ENCODE results near the gene SLC28A3.
A peak's percentile ranks its signal among the peaks of the same experiment; 100 is the strongest.
"Not testable (repeated sequence)": the region's sequence is repeated elsewhere in the genome, so short reads cannot be mapped to it uniquely, and the experiment has no call there.

SLC28A3 gene, protein sequence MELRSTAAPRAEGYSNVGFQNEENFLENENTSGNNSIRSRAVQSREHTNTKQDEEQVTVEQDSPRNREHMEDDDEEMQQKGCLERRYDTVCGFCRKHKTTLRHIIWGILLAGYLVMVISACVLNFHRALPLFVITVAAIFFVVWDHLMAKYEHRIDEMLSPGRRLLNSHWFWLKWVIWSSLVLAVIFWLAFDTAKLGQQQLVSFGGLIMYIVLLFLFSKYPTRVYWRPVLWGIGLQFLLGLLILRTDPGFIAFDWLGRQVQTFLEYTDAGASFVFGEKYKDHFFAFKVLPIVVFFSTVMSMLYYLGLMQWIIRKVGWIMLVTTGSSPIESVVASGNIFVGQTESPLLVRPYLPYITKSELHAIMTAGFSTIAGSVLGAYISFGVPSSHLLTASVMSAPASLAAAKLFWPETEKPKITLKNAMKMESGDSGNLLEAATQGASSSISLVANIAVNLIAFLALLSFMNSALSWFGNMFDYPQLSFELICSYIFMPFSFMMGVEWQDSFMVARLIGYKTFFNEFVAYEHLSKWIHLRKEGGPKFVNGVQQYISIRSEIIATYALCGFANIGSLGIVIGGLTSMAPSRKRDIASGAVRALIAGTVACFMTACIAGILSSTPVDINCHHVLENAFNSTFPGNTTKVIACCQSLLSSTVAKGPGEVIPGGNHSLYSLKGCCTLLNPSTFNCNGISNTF

DNA sequence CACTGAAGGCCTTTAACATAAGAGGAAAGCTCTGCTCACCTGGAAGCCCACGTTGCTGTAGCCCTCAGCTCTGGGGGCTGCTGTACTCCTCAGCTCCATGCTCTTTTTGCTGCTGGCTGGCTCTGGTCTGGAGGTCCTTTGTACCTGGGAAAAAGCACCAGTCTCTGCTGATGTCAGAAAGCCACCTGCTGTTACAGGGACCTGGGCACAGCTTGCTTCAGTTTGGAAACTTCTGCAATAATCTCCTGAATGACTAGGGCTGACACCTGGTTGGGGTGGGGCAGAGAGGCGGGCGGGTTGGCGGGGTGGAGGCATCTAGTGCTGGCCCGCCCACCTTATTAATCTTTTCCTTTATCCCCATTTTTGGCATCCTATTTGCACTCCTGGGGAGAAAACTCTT, at the start of gene SLC28A3:
Gene SLC28A3 (minus strand): TSS at position 224 of the 400 bp plus-strand sequence. CDS start 125 bp downstream, at position 99.
- no peak for DNase-seq
- ATAC-seq, result no peak

DNA sequence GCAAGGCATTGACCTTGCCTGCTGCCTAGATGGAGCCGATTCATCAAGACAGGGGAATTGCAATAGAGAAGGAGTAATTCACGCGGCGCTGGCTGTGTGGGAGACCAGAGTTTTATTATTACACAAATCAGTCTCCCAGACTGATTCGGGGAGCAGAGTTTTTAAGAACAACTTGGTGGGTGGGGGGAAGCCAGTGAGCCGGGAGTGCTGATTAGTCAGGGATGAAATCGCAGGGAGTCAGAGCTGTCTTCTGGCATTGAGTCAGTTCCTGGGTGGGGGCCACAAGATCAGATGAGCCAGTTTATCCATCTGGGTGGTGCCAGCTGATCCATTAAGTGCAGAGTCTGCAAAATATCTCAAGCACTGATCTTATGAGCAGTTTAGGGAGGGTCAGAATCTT, 49.7 kb upstream of the SLC28A3 start:
- peak; percentile 4 for DNase-seq
- ATAC-seq, result not testable (repeated sequence)

DNA sequence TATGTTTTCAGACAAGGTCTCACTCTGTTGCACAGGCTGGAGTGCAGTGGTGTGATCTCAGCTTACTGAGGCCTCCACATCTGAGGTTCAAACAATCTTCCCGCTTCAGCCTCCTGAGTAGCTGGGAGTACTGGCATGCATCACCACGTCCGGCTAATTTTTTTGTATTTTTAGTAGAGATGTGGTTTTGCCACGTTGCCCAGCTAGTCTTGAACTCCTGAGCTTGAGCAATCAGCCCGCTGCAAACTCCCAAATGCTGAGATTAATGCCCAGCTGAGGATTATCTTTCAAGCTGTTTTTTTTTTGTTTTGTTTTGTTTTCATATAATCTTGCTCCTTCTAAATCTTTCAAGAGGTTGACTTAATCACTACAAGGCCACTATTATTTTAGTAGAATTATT, 47.3 kb upstream of the SLC28A3 start:
- DNase-seq, result no peak
- ATAC-seq, result no peak

DNA sequence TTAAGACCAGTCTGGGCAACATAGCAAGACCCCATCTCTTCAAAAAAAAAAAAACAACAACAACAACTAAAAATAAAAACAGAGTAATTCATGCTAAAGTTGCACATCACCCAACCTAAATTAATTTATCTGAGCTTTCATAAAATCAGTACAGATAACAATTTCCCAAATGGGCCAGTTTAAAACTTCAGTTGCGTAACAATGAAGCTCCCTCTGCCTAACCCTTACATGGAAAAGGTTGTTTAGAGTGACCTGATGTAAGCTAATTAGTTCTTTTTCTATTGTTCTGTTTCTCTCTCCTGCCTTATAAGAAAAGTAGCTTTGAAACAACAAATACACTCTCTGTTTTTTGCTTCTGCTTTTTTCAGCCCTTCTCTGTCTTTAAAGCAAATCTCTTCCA, 46.2 kb upstream of the SLC28A3 start:
- DNase-seq, result no peak
- no peak for ATAC-seq

DNA sequence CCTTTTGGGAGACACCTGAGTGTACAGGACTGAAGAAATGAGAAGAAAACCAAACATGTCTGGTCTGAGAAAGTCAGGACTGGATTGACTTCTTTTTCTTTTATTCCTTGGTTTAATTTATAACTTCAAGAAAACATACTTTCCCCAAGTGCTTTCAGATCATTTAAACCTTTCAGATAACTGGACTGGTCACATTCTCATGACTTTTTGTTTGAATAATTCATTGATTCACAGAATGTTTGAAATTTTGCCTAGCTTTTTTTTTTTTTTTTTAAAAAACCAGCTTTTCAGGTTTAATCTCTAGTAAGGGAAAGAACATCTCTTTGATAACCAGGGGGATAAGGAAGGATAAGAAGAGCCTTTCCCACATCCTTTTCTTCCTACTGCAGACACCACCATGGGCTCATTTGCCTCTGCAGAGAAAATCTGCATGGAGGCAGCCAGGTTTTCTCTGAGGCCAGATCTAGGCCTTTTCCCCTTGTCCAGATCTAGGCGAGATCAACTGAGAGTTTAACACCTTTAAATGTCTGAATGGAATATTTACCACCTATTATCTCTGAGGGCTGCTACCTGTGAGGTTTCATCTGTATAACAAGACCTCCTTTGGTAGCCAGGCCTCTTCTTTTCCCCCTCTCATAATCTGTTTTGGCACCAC, 45.0 kb upstream of the SLC28A3 start:
- DNase-seq, result no peak
- ATAC-seq, result no peak

DNA sequence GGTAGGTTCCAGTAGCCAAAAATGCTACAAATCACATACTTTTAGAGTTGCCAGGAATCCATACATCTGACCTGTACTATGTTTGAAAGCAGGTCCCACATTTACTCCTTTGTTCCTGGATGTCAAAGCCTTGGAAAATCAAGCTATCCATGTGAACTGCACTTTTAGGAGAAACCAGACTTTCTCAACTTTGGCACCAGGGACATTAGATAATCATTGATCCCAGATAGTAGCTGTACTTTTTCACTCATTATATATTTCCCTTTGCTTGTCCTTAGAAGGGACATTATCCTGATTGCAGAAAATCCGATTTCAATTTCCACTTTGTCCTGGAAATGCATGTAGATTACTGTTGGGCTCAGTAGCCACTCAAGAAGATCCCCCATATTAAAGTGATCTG, 44.1 kb upstream of the SLC28A3 start:
- ATAC-seq, result no peak
- no peak for DNase-seq

DNA sequence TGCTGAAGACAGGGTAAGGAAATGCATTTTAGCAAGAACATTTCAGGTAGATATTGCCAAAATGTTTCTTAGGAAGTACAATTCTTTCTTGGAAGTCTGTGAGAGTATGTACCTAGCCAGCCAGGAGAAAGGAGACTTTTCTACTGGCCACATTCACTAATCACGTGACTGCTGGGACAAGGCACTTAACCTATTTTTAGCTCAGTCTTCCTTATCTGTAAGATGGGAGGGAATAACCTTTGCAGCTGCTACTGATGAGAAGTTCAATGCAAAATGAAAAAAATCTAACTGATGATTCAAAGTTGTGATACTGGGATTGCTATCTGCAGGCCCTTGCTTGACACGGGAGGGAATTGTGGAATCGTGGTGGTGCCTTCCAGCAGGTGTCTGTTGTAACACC, 42.6 kb upstream of the SLC28A3 start:
- no peak for DNase-seq
- no peak for ATAC-seq

DNA sequence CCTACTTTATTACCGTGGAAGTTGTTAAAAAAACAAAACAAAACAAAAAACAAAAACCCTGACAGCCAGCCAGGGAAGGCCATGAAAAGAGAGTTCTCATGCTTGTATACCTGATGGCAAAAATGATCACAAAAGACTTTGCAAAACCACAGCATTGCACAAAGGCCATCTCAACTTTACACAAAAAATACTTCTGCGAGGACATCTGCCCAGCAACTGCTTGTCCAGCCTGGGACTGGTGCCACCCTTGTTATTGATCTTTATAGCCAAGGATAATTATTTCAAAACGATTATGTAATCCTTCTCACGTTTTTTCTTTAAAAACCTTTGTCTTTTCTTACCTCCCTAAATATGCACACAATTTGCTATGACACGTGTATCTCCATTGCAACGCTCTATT, 42.2 kb upstream of the SLC28A3 start:
- ATAC-seq (no peak), DNase-seq (no peak)

DNA sequence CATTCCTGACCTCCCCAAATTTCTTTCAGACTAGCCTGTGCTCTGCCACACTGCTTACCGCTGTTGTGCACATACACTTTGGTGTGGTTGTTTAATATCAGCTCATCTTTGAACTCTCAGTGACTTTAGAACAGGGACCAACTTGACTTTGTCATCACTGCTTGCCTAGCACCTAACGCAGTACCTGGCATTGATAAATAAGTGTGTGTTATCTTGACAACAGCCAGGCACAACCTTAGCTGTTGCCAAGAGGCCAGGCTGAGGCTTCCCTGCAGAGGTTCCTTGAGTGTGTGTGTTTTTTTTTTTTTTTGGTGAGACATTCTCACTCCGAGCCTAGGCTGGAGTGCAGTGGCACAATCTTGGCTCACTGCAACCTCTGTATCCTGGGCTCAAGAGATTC, 41.0 kb upstream of the SLC28A3 start:
- DNase-seq (no peak), ATAC-seq (no peak)

DNA sequence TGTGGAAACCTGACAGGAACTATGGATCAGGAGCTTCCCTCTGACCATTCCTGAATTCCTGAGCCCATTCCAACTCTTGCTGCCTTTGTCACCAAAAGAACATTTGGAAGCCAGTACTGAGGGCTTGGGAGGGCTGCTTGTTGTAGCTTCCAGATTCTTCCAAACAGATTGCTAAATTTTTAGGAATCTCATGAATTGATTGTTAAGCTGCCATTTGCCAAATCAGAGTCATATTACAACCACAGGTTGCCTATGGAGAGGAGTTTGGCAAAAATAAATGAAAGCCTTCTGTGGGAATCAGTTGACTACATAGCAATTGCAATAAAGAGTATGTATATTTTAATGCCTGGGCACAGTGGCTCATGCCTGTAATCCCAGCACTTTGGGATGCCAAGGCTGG, 39.2 kb upstream of the SLC28A3 start:
- no peak for DNase-seq
- no peak for ATAC-seq

DNA sequence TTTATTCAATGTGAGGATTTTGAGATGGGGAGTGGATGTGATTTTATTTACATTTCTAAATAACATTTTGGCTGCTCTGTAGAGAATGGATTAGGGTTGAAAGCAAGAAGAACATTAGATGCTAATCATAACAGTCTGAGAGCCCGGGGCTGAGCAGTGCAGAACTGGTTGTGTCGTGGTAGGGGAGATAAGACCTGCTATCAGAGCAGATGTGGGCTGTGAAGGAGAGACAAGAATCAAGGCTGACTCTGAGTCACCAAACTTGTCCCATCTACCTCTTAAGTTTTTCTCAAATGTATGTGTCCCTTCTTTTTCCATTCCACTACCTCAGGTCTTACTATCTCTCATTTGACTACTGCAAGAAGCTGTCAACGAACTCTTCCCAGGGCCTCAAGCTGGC, 35.4 kb upstream of the SLC28A3 start:
- ATAC-seq (no peak), DNase-seq (no peak)

DNA sequence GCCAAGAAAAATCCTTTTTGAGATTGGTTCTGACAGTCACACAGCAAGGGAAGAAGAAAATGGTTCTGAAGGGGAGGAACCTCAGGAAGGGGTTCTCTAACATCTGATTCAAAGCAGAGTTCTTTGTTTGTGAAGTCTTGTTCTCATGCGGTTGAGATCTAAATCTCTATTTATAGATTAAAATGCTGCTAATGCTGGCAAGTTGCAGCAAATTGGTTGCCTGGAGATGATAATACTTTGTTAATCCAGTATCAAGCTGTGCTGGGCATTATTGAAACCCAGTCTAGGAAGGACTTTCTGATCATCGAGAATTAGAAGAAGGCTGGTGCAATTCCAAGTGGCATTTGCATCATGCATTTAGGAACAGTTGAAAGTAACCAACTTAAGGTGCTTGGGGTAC, 34.0 kb upstream of the SLC28A3 start:
- DNase-seq (no peak), ATAC-seq (no peak)

DNA sequence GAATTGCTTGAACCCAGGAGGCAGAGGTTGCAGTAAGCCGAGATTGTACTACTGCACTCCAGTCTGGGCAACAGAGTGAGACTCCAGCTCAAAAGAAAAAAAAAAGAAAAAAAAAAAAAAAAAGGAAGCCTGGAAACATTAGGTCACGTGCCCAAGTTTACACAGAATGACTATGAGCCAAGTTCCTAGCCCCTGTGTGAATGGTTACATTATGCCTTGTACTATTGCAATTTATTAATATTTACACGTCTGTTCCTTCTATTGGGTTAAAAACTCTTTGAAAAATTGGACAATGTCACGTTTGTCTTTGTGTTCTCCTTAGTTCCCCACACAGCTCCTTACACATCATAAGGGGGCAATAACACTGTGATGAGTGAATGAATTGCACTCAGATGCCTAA, 33.5 kb upstream of the SLC28A3 start:
- ATAC-seq (no peak), DNase-seq (no peak)

DNA sequence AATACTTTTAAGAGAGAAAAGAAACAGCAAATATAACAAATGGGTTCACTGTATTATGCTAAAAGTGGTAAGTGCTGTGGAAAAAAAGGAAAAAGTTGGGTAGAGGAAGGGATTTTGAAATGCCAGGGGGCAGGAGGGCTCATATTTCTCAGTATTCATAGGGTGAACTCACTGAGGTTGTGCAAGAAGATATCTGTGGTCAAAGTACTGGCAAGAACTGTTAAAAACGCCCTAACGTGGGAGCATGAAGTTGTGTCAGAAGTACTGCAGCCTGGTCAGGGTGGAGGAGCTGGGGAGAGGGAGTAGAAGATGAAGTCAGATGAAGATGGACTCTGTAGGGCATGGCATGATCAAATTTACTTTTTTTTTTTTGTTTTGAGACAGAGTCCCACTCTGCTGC, 31.2 kb upstream of the SLC28A3 start:
- DNase-seq (no peak), ATAC-seq (no peak)

DNA sequence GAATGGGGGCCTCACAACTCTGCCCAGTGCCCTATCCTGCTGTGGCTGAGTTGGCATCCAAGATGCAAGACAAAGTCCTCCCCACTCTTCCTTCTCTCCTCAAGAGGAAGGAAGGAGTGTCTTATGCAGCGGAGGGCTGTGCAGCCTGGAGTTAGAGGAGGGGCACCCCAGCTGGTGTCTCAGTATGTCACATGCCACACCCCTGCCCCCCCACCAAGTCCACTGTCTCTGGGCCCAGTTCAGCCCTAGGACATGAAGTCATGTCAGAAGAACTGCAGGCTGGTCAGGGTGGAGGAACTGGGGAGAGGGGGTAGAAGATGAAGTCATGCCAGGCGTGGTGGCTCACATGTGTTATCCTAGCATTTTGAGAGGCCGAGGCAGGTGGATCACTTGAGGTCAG, 28.0 kb upstream of the SLC28A3 start:
- no peak for ATAC-seq
- DNase-seq, result no peak

DNA sequence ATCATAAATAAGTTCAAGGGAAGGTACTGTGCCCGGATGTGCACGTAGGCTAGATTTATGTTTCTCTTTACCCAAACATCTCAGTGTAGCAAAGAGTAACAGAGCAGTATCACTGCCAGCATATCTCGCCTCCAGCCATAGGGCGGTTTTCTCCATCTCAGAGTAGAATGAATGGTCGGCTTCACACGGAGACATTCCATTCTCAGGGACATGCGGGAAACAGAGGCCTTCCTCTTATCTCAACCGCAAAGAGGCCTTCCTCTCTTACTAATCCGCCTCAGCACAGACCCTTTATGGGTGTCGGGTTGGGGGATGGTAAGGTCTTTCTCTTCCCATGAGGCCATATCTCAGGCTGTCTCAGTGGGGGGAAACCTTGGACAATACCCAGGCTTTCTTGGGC, 27.2 kb upstream of the SLC28A3 start:
- ATAC-seq, DNase-seq: not testable (repeated sequence)

DNA sequence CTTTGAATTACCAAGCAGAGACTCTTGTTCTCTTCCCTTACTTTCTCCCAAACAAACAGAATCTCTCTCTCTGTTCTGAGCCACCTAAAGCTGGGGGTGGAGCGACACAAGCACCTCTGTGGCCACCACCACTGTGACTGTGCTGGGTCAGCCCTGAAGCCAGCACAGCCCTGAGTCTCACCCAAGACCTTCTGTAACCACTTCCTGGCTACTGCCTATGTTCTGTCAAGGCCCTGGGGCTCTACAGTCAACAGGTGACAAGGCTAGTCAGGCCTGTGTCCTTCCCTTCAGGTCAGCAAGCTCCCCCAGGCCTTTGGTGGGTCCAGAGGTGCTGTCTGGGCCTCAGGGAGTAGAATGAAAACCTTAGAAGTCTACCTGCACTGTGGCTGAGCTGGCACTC, 26.1 kb upstream of the SLC28A3 start:
- DNase-seq (no peak), ATAC-seq (no peak)

DNA sequence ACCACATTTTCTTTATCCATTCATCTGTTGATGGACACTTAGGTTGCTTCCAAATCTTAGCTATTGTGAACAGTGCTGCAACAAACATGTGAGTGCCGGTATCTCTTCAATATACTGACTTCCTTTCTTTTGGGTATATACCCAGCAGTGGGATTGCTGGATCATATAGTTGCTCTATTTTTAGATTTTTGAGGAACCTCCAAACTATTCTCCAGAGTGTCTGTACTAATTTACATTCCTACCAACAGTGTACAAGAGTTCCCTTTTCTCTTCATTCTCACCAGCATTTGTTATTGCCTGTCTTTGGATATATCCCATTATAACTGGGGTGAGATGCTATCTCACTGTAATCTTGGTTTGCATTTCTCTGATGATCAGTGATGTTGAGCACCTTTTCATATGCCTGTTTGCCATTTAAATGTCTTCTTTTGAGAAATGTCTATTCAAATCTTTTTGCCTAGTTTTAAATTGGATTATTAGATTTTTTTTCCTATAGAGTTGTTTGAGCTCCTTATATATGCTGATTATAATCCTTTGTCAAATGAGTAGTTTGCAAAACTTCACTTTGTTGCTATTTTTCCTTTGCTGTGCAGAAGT, 24.4 kb upstream of the SLC28A3 start:
- not testable (repeated sequence) for DNase-seq, ATAC-seq

DNA sequence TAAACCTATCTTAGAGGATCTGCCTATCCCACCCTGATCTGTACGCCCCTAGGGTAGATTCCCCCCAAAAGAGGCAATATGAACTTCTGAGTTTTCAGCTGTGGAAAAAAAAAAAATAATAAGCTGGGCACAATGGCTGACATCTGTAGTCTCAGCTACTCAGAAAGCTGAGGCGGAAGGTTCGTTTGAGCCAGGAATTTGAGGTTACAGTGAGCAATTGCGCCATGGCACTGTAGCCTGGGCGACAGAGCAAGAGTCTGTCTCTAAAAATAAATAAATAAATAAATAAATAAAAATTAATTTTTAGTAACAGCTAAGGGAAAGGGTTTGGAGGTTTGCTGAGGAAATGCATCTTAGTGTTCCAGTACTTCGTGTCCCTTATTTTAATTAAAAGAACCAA, 21.1 kb upstream of the SLC28A3 start:
- no peak for ATAC-seq

DNA sequence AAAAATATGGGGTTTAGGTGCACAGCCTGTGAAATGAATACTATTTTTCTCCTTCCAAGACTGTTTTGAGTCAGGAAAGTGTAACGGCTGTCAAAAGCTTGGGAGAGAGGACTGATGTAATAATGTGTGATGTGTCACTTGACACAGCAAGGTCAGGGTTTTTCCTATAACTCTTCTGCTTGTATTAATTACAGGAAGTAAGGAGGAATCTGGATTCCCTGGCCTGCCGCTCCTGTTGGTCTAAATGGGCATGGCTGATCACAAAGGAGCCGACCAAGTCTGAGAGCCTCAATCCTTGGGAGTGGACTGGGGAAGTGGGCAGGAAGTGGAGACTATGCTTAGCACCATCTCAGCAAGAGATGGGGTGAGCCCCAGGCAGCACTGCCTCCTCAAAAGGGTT, 16.7 kb upstream of the SLC28A3 start:
- ATAC-seq (no peak), DNase-seq (no peak)

More for the DNA sequence above, 21.1 kb upstream of the SLC28A3 start:
- DNase-seq, result no peak

DNA sequence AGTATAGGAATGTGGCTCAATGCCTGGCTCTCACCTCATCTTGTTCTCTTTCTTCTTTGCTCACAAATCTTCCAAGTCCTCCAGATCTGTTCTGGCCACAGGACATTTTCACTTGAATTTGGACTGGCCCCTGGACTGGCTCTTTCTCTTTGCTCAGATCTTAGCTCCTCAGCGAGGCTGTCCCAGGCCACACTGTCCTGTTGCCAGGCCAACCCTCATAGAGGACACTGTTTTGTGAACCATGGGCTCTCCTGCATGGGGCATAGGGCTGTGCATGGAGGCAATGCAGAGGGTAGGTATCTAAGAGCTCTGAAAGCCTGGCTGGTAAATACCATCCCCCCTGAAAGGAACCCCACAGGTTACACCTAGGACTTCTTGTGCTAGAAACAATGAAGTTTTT, 13.5 kb upstream of the SLC28A3 start:
- DNase-seq, result no peak

DNA sequence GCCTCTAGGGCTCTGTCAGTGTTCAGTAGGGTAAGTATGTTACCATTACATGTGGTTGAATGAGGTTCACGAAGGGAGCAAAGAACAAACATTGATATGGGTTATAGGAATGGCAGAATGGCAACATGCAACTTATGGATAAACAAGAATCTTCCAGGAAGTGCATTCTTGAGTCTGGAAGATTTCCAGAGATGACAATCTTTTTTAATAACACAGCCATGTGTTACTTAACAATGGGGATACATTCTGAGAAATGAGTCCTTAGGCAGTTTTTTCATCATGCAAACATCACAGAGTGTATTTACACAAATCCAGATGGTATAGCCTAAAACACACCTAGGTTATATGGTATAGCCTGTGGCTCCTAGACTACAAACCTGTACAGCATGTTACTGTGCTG, 9.1 kb upstream of the SLC28A3 start:
- no peak for DNase-seq
- no peak for ATAC-seq

More for the DNA sequence above, 13.5 kb upstream of the SLC28A3 start:
- no peak for ATAC-seq

DNA sequence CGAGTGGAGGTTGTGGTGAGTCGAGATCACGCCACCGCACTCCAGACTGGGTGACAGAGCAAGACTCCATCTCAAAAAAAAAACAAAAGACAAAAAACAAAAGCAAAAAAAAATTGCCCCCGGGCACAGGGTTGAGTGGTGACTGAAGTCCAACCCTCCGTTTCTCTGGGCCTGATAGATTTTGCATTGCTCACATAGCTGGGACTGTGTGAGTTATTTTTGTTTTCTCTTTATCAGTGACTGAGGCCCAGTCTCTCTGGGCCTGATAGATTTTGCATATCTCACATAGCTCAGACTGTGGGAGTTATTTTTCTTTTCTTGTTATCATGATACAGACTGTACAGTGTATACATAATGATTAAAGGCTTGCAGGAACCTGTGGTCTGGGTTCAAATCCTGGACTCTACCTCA, 2.6 kb upstream of the SLC28A3 start:
- ATAC-seq (no peak), DNase-seq (no peak)

Data from stimulated activated naive CD8-positive, alpha-beta T cell treated with anti-CD3 and anti-CD28 coated beads, Interleukin-15, Interleukin-2, amounts not matched to agents 100 U/mL and 50 U/mL, for 24 hours (primary cell).